ENCODE results near the gene SIGLEC6. TPM values are rescaled to one million over a fixed set of nuclear protein-coding genes. Genes with fewer than 3 reads are reported as not detected.

SIGLEC6 gene
- total RNA-seq, 1 donor from 2014 or later: 1.2 TPM

- no peak for DNase-seq (ENCODE audit: extremely low spot score in 2 of 2)
- peaks cover under 1% of the 10 kb centered on the region for H3K4me1 ChIP-seq
- no peaks in the 10 kb centered on the region for H3K27me3 ChIP-seq
- H3K9me3 ChIP-seq: no peaks in the 10 kb centered on the region
- no peak overlapping the region for H3K27ac ChIP-seq
- no peak overlapping the region for H3K4me3 ChIP-seq
- intact Hi-C loops (cut with DNase I): loop anchor here (10.0 kb wide), 1 partner anchor 118 kb away; no protein-coding TSS in a partner anchor
- no peaks in the 10 kb centered on the region for H3K36me3 ChIP-seq
- TF ChIP-seq POLR2A (IDR thresholded peaks at IDR 0.05) (no peak), POLR2AphosphoS5 (IDR thresholded peaks at IDR 0.05; ENCODE audit: insufficient read depth in 1 of 2, low read depth in 1 of 2) (no peak), CTCF (IDR thresholded peaks at IDR 0.05) (no peak)
These were observed 35.1 kb upstream of the SIGLEC6 start for GRCh38 chr19:51566489-51567100.

GRCh38 chr19:51565583-51565982 lies 34.1 kb upstream of the SIGLEC6 start:
- Histone ChIP-seq H3K9me3 (no peaks in the 10 kb centered on the region), H3K4me3 (no peak overlapping the region), H3K27me3 (no peaks in the 10 kb centered on the region), H3K4me1 (no peaks in the 10 kb centered on the region), H3K27ac (no peak overlapping the region), H3K36me3 (no peaks in the 10 kb centered on the region)
- TF ChIP-seq CTCF (IDR thresholded peaks at IDR 0.05): no peak
- TF ChIP-seq POLR2A (IDR thresholded peaks at IDR 0.05): no peak
- no peak for TF ChIP-seq POLR2AphosphoS5 (IDR thresholded peaks at IDR 0.05; ENCODE audit: insufficient read depth in 1 of 2, low read depth in 1 of 2)
- intact Hi-C loops (cut with DNase I): loop anchor here (10.0 kb wide), 1 partner anchor 119 kb away; no protein-coding TSS in a partner anchor
- DNase-seq (ENCODE audit: extremely low spot score in 2 of 2): no peak

GRCh38 chr19:51564791-51565190 lies 33.3 kb upstream of the SIGLEC6 start:
- no peak for DNase-seq (ENCODE audit: extremely low spot score in 2 of 2)
- Histone ChIP-seq H3K36me3 (no peaks in the 10 kb centered on the region), H3K27me3 (no peaks in the 10 kb centered on the region), H3K4me3 (no peak overlapping the region), H3K27ac (no peak overlapping the region), H3K9me3 (no peaks in the 10 kb centered on the region), H3K4me1 (no peaks in the 10 kb centered on the region)
- TF ChIP-seq POLR2AphosphoS5 (IDR thresholded peaks at IDR 0.05; ENCODE audit: insufficient read depth in 1 of 2, low read depth in 1 of 2) (no peak), POLR2A (IDR thresholded peaks at IDR 0.05) (no peak), CTCF (IDR thresholded peaks at IDR 0.05) (no peak)
- intact Hi-C loops (cut with DNase I): loop anchor here (10.0 kb wide), 1 partner anchor 120 kb away; no protein-coding TSS in a partner anchor

- no peak for TF ChIP-seq POLR2A (IDR thresholded peaks at IDR 0.05)
- no peak for TF ChIP-seq POLR2AphosphoS5 (IDR thresholded peaks at IDR 0.05; ENCODE audit: insufficient read depth in 1 of 2, low read depth in 1 of 2)
- no peak for TF ChIP-seq CTCF (IDR thresholded peaks at IDR 0.05)
- DNase-seq (ENCODE audit: extremely low spot score in 2 of 2): no peak
- Histone ChIP-seq H3K9me3 (no peaks in the 10 kb centered on the region), H3K36me3 (no peaks in the 10 kb centered on the region), H3K4me1 (no peaks in the 10 kb centered on the region), H3K27ac (no peak overlapping the region), H3K4me3 (no peak overlapping the region), H3K27me3 (no peaks in the 10 kb centered on the region)
- intact Hi-C loops (cut with DNase I): loop anchor here (10.0 kb wide), 1 partner anchor 124 kb away; no protein-coding TSS in a partner anchor
These were observed 28.9 kb upstream of the SIGLEC6 start for GRCh38 chr19:51560339-51560738.

- Histone ChIP-seq H3K9me3 (no peaks in the 10 kb centered on the region), H3K27me3 (no peaks in the 10 kb centered on the region), H3K36me3 (no peaks in the 10 kb centered on the region), H3K4me3 (no peak overlapping the region), H3K27ac (no peak overlapping the region), H3K4me1 (no peaks in the 10 kb centered on the region)
- no peak for DNase-seq (ENCODE audit: extremely low spot score in 2 of 2)
- TF ChIP-seq CTCF (IDR thresholded peaks at IDR 0.05) (no peak), POLR2AphosphoS5 (IDR thresholded peaks at IDR 0.05; ENCODE audit: insufficient read depth in 1 of 2, low read depth in 1 of 2) (no peak)
- intact Hi-C loops (cut with DNase I): no loop called here
These were observed 27.8 kb upstream of the SIGLEC6 start for GRCh38 chr19:51559240-51559639.
